Tibial nerve (tissue), 4 donors: ENCODE results near the gene S100A14.
"Not testable (repeated sequence)": the region's sequence is repeated elsewhere in the genome, so short reads cannot be mapped to it uniquely, and the experiment has no call there.

Experiments
- CTCF ChIP-seq, 5 experiments: fragments of 200-600 bp in 3 of 5; fragments of 450-650 bp in 2 of 5; sonication (generic) in 3 of 5; IDR thresholded peaks; one replicate each; pipeline ENCODE4 v1.5.1; 2016 to 2019; ENCODE audit warnings: antibody characterized with exemption in 5 of 5, mild to moderate bottlenecking in 3 of 5, moderate library complexity in 2 of 5
- EP300 ChIP-seq, 2 donors: sonication (generic); formaldehyde crosslinking; IDR thresholded peaks; one replicate each; pipeline ENCODE4 v1.6.1; 2017; ENCODE audit warnings: antibody characterized with exemption in 2 of 2, mild to moderate bottlenecking in 1 of 2
- POLR2A ChIP-seq, 2 donors: fragments of 450-650 bp; IDR thresholded peaks; one replicate each; pipeline ENCODE4 v1.6.1; 2017; ENCODE audit warnings: antibody characterized with exemption in 2 of 2, mild to moderate bottlenecking in 2 of 2, moderate library complexity in 2 of 2

GRCh38 chr1:153640213-153640612 is 24.1 kb upstream of the S100A14 start:
- not testable (repeated sequence) for TF ChIP-seq EP300, POLR2A, CTCF (IDR thresholded peaks at IDR 0.05)
